Neural progenitor cell (in vitro differentiated cells): ENCODE data around the gene TBC1D1. TPM values are rescaled to one million over a fixed set of nuclear protein-coding genes. Genes with fewer than 3 reads are reported as not detected.

ENCODE experiments used
- DNase-seq: peaks from one replicate; pipeline ENCODE4 v3.0.0-alpha.2; 2016; ENCODE audit warnings: low spot score
- H2AFZ ChIP-seq: fragments of 200-600 bp; sonication (generic); replicated peaks from 2 replicates; pipeline ENCODE4 v1.6.1; 2016; ENCODE audit warnings: antibody characterized with exemption
- H3F3A ChIP-seq: fragments of 200-600 bp; sonication (generic); 2 replicates; pipeline ENCODE4 v1.6.1; 2016; ENCODE audit warnings: antibody characterized with exemption, low read depth
- H3K27ac ChIP-seq: fragments of 200-600 bp; sonication (generic); 2 replicates; pipeline ENCODE4 v1.5.1; 2016; ENCODE audit warnings: mild to moderate bottlenecking
- H3K27me3 ChIP-seq: fragments of 200-600 bp; sonication (generic); 2 replicates; pipeline ENCODE4 v1.6.1; 2016; ENCODE audit warnings: mild to moderate bottlenecking, moderate library complexity
- H3K36me3 ChIP-seq: fragments of 200-600 bp; sonication (generic); 2 replicates; pipeline ENCODE4 v1.5.1; 2016
- H3K4me1 ChIP-seq: fragments of 200-600 bp; sonication (generic); 2 replicates; pipeline ENCODE4 v1.6.1; 2016; ENCODE audit warnings: mixed run types
- H3K4me2 ChIP-seq: fragments of 200-600 bp; sonication (generic); 2 replicates; pipeline ENCODE4 v1.6.1; 2016
- H3K4me3 ChIP-seq: fragments of 200-600 bp; sonication (generic); 2 replicates; pipeline ENCODE4 v1.5.1; 2016
- H3K79me2 ChIP-seq: fragments of 200-600 bp; sonication (generic); 2 replicates; pipeline ENCODE4 v1.6.1; 2016; ENCODE audit warnings: low read depth
- H3K9ac ChIP-seq: fragments of 200-600 bp; sonication (generic); 2 replicates; pipeline ENCODE4 v1.6.1; 2016
- H3K9me3 ChIP-seq: fragments of 200-600 bp; sonication (generic); 2 replicates; pipeline ENCODE4 v1.5.1; 2016; ENCODE audit warnings: low read depth
- H4K20me1 ChIP-seq: fragments of 200-600 bp; sonication (generic); 2 replicates; pipeline ENCODE4 v1.6.1; 2016; ENCODE audit warnings: low read depth
- H3K27ac Mint-ChIP-seq: 3 replicates; pipeline ENCODE4 v1.8.0; 2021; ENCODE audit warnings: mixed read lengths
- H3K27me3 Mint-ChIP-seq: 2 replicates; pipeline ENCODE4 v1.8.0; 2022; ENCODE audit warnings: low read depth, mild to moderate bottlenecking, inconsistent platforms, moderate library complexity, mixed read lengths; ENCODE audit not compliant: insufficient read depth
- H3K36me3 Mint-ChIP-seq: 3 replicates; pipeline ENCODE4 v1.8.0; 2021; ENCODE audit warnings: mixed read lengths
- H3K4me1 Mint-ChIP-seq: 3 replicates; pipeline ENCODE4 v1.8.0; 2021; ENCODE audit warnings: mixed read lengths
- H3K4me3 Mint-ChIP-seq: 3 replicates; pipeline ENCODE4 v1.8.0; 2021; ENCODE audit warnings: mild to moderate bottlenecking, moderate library complexity, mixed read lengths
- H3K9me3 Mint-ChIP-seq: 3 replicates; pipeline ENCODE4 v1.8.0; 2020; ENCODE audit warnings: mixed read lengths
- EZH2 ChIP-seq: fragments of 200-600 bp; sonication (generic); IDR thresholded peaks from 2 replicates; pipeline ENCODE4 v1.6.1; 2017; ENCODE audit warnings: antibody characterized with exemption, mild to moderate bottlenecking, moderate library complexity
- EZH2phosphoT487 ChIP-seq: fragments of 200-600 bp; sonication (generic); IDR thresholded peaks from 2 replicates; pipeline ENCODE4 v1.6.1; 2017; ENCODE audit warnings: antibody characterized with exemption
- total RNA-seq: library from RNA; depleted of rRNA; stranded (reverse); fragments of >200 nt; gene quantifications from 2 replicates; pipeline ENCODE4 v1.2.3, GENCODE V29; 2015; ENCODE audit warnings: low replicate concordance
- TF ChIP-seq, protein P1 (sequence below): fragments of 200-600 bp; sonication (generic); IDR thresholded peaks from 2 replicates; pipeline ENCODE4 v1.5.1; 2017; ENCODE audit warnings: antibody characterized with exemption, mild to moderate bottlenecking

The TBC1D1 gene
- total RNA-seq, 1 donor from 2014 or later = 208 TPM

- Histone ChIP-seq H3K27me3 (no peaks in the 10 kb centered on the region), H3K27ac (no peak overlapping the region), H4K20me1 (no peaks in the 10 kb centered on the region), H3K4me3 (no peak overlapping the region), H2AFZ (no peak overlapping the region), H3K36me3 (peaks cover 6% of the 10 kb centered on the region), H3K79me2 (no peaks in the 10 kb centered on the region), H3K4me2 (no peak overlapping the region), H3K9me3 (no peaks in the 10 kb centered on the region), H3K4me1 (no peaks in the 10 kb centered on the region), H3F3A (no peaks in the 10 kb centered on the region), H3K9ac (no peak overlapping the region)
- no peaks in the 10 kb centered on the region for H3K27me3 Mint-ChIP-seq
- H3K9me3 Mint-ChIP-seq = no peaks in the 10 kb centered on the region
- H3K4me3 Mint-ChIP-seq = no peak overlapping the region
- H3K4me1 Mint-ChIP-seq = no peaks in the 10 kb centered on the region
- TF ChIP-seq EZH2 (no peak), EZH2phosphoT487 (no peak)
- TF ChIP-seq, protein P1, sequence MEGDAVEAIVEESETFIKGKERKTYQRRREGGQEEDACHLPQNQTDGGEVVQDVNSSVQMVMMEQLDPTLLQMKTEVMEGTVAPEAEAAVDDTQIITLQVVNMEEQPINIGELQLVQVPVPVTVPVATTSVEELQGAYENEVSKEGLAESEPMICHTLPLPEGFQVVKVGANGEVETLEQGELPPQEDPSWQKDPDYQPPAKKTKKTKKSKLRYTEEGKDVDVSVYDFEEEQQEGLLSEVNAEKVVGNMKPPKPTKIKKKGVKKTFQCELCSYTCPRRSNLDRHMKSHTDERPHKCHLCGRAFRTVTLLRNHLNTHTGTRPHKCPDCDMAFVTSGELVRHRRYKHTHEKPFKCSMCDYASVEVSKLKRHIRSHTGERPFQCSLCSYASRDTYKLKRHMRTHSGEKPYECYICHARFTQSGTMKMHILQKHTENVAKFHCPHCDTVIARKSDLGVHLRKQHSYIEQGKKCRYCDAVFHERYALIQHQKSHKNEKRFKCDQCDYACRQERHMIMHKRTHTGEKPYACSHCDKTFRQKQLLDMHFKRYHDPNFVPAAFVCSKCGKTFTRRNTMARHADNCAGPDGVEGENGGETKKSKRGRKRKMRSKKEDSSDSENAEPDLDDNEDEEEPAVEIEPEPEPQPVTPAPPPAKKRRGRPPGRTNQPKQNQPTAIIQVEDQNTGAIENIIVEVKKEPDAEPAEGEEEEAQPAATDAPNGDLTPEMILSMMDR = no peak
- H3K27ac Mint-ChIP-seq = no peak overlapping the region
- peaks cover 13% of the 10 kb centered on the region for H3K36me3 Mint-ChIP-seq
- DNase-seq = no peak
These were observed 32.0 kb upstream of the TBC1D1 start for GRCh38 chr4:37858872-37859271.

GRCh38 chr4:37860266-37860665 lies 30.6 kb upstream of the TBC1D1 start:
- no peak overlapping the region for H2AFZ ChIP-seq
- no peak overlapping the region for H3K27ac ChIP-seq
- H3K27me3 Mint-ChIP-seq = no peaks in the 10 kb centered on the region
- H3K4me3 Mint-ChIP-seq = no peak overlapping the region
- no peaks in the 10 kb centered on the region for H3K27me3 ChIP-seq
- no peaks in the 10 kb centered on the region for H3K9me3 ChIP-seq
- H3K79me2 ChIP-seq = no peaks in the 10 kb centered on the region
- no peaks in the 10 kb centered on the region for H3K9me3 Mint-ChIP-seq
- no peak overlapping the region for H3K4me2 ChIP-seq
- DNase-seq = no peak
- peaks cover 11% of the 10 kb centered on the region for H3K36me3 Mint-ChIP-seq
- H3K4me1 Mint-ChIP-seq = no peaks in the 10 kb centered on the region
- no peaks in the 10 kb centered on the region for H3F3A ChIP-seq
- no peaks in the 10 kb centered on the region for H3K4me1 ChIP-seq
- no peak overlapping the region for H3K4me3 ChIP-seq
- H3K27ac Mint-ChIP-seq = no peak overlapping the region
- no peaks in the 10 kb centered on the region for H4K20me1 ChIP-seq
- TF ChIP-seq EZH2phosphoT487 (no peak), EZH2 (no peak)
- TF ChIP-seq, protein P1 = no peak
- H3K9ac ChIP-seq = no peak overlapping the region
- H3K36me3 ChIP-seq = peaks cover 6% of the 10 kb centered on the region

DNA sequence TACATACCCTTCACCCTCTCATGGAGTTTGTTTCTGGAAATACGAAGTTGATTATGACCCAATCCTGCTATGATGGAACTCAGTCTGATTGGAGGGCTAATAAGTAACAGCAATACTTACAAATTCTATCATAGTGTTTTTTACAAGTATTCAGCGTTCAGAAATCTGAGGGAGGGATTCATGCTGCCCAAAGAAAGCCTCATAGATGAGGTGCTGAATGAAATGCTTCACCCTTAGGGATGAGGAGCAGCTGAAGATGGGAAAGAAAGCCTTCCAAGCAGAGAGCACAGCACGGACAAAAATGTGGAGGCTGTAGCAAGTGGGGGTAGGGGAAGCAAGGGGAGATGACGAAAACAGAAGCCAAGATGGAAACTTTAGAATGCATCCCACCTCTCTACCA lies 27.9 kb upstream of the TBC1D1 start:
- Histone ChIP-seq H3K4me1 (no peaks in the 10 kb centered on the region), H3F3A (no peaks in the 10 kb centered on the region), H3K4me2 (no peak overlapping the region), H2AFZ (no peak overlapping the region), H3K79me2 (no peaks in the 10 kb centered on the region), H3K9ac (no peak overlapping the region), H3K36me3 (peaks cover 6% of the 10 kb centered on the region), H4K20me1 (no peaks in the 10 kb centered on the region), H3K9me3 (no peaks in the 10 kb centered on the region), H3K4me3 (no peak overlapping the region), H3K27ac (no peak overlapping the region), H3K27me3 (no peaks in the 10 kb centered on the region)
- H3K9me3 Mint-ChIP-seq = no peaks in the 10 kb centered on the region
- no peak overlapping the region for H3K27ac Mint-ChIP-seq
- no peak overlapping the region for H3K4me3 Mint-ChIP-seq
- TF ChIP-seq EZH2phosphoT487 = no peak
- TF ChIP-seq, protein P1 = no peak
- TF ChIP-seq EZH2 = no peak
- peaks cover 16% of the 10 kb centered on the region for H3K36me3 Mint-ChIP-seq
- no peaks in the 10 kb centered on the region for H3K4me1 Mint-ChIP-seq
- no peak for DNase-seq
- no peaks in the 10 kb centered on the region for H3K27me3 Mint-ChIP-seq

DNA sequence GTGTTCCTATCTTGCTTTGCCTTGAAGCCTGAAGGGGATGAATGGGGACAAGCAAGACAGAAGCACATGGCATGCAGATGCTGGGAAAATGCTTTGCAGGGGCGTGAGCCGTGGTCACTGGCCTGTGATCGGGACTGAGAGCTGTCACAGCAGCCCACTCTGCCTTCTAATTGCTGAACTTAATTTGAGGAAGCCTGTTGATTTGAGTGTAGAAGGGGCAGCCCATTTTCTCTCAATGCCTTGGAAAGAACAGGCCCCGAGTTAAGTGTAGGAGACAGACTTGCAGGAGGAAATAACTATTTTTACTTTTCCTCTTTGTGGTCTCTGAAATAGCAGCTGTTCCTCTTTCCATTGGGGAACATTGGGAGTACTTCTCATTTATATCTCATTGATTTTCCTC lies 26.1 kb upstream of the TBC1D1 start:
- no peak overlapping the region for H3K9ac ChIP-seq
- no peaks in the 10 kb centered on the region for H3K4me1 ChIP-seq
- H3K27ac Mint-ChIP-seq = no peak overlapping the region
- no peaks in the 10 kb centered on the region for H3K9me3 ChIP-seq
- peaks cover 6% of the 10 kb centered on the region for H3K36me3 ChIP-seq
- no peaks in the 10 kb centered on the region for H3K4me1 Mint-ChIP-seq
- H3K27me3 ChIP-seq = no peaks in the 10 kb centered on the region
- no peaks in the 10 kb centered on the region for H3K79me2 ChIP-seq
- no peaks in the 10 kb centered on the region for H3K27me3 Mint-ChIP-seq
- H3K4me2 ChIP-seq = no peak overlapping the region
- DNase-seq = no peak
- no peak overlapping the region for H3K4me3 ChIP-seq
- H3K36me3 Mint-ChIP-seq = peaks cover 15% of the 10 kb centered on the region
- H4K20me1 ChIP-seq = no peaks in the 10 kb centered on the region
- no peaks in the 10 kb centered on the region for H3K9me3 Mint-ChIP-seq
- no peaks in the 10 kb centered on the region for H3F3A ChIP-seq
- H3K4me3 Mint-ChIP-seq = no peak overlapping the region
- H3K27ac ChIP-seq = no peak overlapping the region
- H2AFZ ChIP-seq = no peak overlapping the region
- TF ChIP-seq EZH2 = no peak
- TF ChIP-seq, protein P1 = no peak
- TF ChIP-seq EZH2phosphoT487 = no peak
